HG02970 (cell line): ENCODE results near the gene CLSTN2.

Source experiments
- ATAC-seq: cut with Tn5 transposase; IDR thresholded peaks from one replicate; pipeline ENCODE4 v1.9.1; 2021; ENCODE audit warnings: mild to moderate bottlenecking, moderate library complexity, moderate number of reproducible peaks; ENCODE audit not compliant: unreplicated experiment, low FRiP score

Gene CLSTN2

GRCh38 chr3:139935016-139935865 lies at the start of gene CLSTN2:
Gene CLSTN2, plus strand, starts transcription at chr3:139935185.
- ATAC-seq, result no peak

GRCh38 chr3:139887431-139887830 lies 47.6 kb upstream of the CLSTN2 start:
- ATAC-seq, result no peak

- ATAC-seq, result no peak
These were observed 46.3 kb upstream of the CLSTN2 start for GRCh38 chr3:139888561-139889140.

- ATAC-seq, result no peak
These were observed 41.6 kb upstream of the CLSTN2 start for GRCh38 chr3:139893267-139893962.

GRCh38 chr3:139893963-139894642 lies 40.9 kb upstream of the CLSTN2 start:
- no peak for ATAC-seq

GRCh38 chr3:139894643-139894989 lies 40.4 kb upstream of the CLSTN2 start:
- no peak for ATAC-seq

- no peak for ATAC-seq
These were observed 37.2 kb upstream of the CLSTN2 start for GRCh38 chr3:139897759-139898158.

- no peak for ATAC-seq
These were observed 28.6 kb upstream of the CLSTN2 start for GRCh38 chr3:139906418-139906817.

GRCh38 chr3:139909811-139910210 lies 25.2 kb upstream of the CLSTN2 start:
- ATAC-seq, result no peak

GRCh38 chr3:139916271-139916670 lies 18.7 kb upstream of the CLSTN2 start:
- no peak for ATAC-seq

- no peak for ATAC-seq
These were observed 17.7 kb upstream of the CLSTN2 start for GRCh38 chr3:139917226-139917785.

GRCh38 chr3:139928708-139929505 lies 6.1 kb upstream of the CLSTN2 start:
- no peak for ATAC-seq

- ATAC-seq, result no peak
These were observed 4.8 kb upstream of the CLSTN2 start for GRCh38 chr3:139930211-139930610.

- ATAC-seq, result no peak
These were observed 1.2 kb upstream of the CLSTN2 start for GRCh38 chr3:139933766-139934165.

- ATAC-seq, result no peak
These were observed 371 bp upstream of the CLSTN2 start for GRCh38 chr3:139934613-139935015.

GRCh38 chr3:139935866-139936817 lies 1.2 kb downstream of the CLSTN2 start:
- ATAC-seq, result no peak

GRCh38 chr3:139937674-139938279 lies 2.8 kb downstream of the CLSTN2 start:
- ATAC-seq, result no peak

GRCh38 chr3:139939681-139940190 lies 4.8 kb downstream of the CLSTN2 start:
- ATAC-seq, result no peak
